Hepatocyte (in vitro differentiated cells): Measurements from ENCODE around the gene GLT1D1.

Source experiments
- EZH2 ChIP-seq: fragments of 200-600 bp; sonication (generic); IDR thresholded peaks from 2 replicates; pipeline ENCODE4 v1.6.1; 2016; ENCODE audit warnings: antibody characterized with exemption, mild to moderate bottlenecking, borderline replicate concordance
- EZH2phosphoT487 ChIP-seq: fragments of 200-600 bp; sonication (generic); IDR thresholded peaks from one replicate; pipeline ENCODE4 v1.6.1; 2018; ENCODE audit warnings: antibody characterized with exemption, mild to moderate bottlenecking, low read depth, moderate library complexity; ENCODE audit not compliant: unreplicated experiment, severe bottlenecking
- TF ChIP-seq, protein P1 (sequence below): fragments of 200-600 bp; sonication (generic); IDR thresholded peaks from 2 replicates; pipeline ENCODE4 v1.5.1; 2016; ENCODE audit warnings: antibody characterized with exemption, mild to moderate bottlenecking; ENCODE audit not compliant: poor library complexity

DNA sequence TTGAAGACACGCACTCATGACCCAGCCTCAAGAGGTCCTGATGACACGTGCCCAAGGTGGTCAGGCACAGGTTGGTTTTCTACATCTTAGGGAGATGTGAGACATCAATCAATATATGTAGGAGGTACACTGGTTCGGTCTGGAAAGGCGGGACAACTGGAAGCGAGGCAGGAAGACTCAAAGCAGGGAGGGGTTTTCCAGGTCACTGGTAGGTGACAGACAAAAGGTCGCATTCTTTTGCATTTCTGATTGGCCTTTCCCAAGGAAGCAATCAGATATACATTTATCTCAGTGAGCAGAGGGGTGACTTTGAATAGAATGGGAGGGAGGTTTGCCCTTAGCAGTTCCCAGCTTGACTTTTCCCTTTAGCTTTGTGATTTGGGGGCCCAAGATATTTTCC is 38.6 kb downstream of the GLT1D1 start:
- TF ChIP-seq, protein P1, sequence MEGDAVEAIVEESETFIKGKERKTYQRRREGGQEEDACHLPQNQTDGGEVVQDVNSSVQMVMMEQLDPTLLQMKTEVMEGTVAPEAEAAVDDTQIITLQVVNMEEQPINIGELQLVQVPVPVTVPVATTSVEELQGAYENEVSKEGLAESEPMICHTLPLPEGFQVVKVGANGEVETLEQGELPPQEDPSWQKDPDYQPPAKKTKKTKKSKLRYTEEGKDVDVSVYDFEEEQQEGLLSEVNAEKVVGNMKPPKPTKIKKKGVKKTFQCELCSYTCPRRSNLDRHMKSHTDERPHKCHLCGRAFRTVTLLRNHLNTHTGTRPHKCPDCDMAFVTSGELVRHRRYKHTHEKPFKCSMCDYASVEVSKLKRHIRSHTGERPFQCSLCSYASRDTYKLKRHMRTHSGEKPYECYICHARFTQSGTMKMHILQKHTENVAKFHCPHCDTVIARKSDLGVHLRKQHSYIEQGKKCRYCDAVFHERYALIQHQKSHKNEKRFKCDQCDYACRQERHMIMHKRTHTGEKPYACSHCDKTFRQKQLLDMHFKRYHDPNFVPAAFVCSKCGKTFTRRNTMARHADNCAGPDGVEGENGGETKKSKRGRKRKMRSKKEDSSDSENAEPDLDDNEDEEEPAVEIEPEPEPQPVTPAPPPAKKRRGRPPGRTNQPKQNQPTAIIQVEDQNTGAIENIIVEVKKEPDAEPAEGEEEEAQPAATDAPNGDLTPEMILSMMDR, result no peak
- TF ChIP-seq EZH2, result no peak
- TF ChIP-seq EZH2phosphoT487, result no peak
